Nephron progenitor cell (in vitro differentiated cells): ENCODE data around the gene ALDH6A1.

ENCODE experiments used
- DNase-seq: peaks from one replicate; pipeline ENCODE4 v3.0.0; 2021
- H3K27ac Mint-ChIP-seq: 2 replicates; pipeline ENCODE4 v1.8.0; 2021; ENCODE audit warnings: mild to moderate bottlenecking, moderate library complexity, mixed read lengths
- H3K27me3 Mint-ChIP-seq: 2 replicates; pipeline ENCODE4 v1.8.0; 2021; ENCODE audit warnings: mild to moderate bottlenecking, low read depth, mixed read lengths; ENCODE audit not compliant: poor library complexity
- H3K36me3 Mint-ChIP-seq: 2 replicates; pipeline ENCODE4 v1.8.0; 2021; ENCODE audit warnings: low read depth, mixed read lengths
- H3K4me1 Mint-ChIP-seq: 2 replicates; pipeline ENCODE4 v1.8.0; 2021; ENCODE audit warnings: mixed read lengths
- H3K4me3 Mint-ChIP-seq: 2 replicates; pipeline ENCODE4 v1.8.0; 2021; ENCODE audit warnings: mild to moderate bottlenecking, moderate library complexity, mixed read lengths
- H3K9me3 Mint-ChIP-seq: 2 replicates; pipeline ENCODE4 v1.8.0; 2021; ENCODE audit warnings: mild to moderate bottlenecking, moderate library complexity, mixed read lengths
- CTCF ChIP-seq: fragments of 200-600 bp; sonication (generic); IDR thresholded peaks from 2 replicates; pipeline ENCODE4 v1.5.0; 2021; ENCODE audit warnings: antibody characterized with exemption

Gene ALDH6A1

DNA sequence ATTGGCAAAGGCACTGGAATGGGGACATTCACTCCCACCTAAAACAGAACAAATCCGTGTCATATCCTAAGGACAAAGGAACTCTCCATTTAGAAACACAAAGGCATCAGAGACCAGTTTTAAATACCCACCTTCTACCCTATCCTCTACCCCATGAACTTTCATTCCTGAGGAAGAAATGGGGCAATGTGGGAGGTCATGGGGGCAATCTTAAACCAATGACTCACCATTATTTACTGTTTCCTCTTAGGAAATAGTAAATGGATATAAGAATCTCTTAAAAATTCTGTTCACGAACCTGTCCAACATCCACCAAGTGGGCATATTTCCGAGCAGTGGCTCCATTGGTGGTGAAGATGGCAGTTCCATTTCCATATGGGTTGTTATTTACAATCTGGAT is 19.4 kb downstream of the ALDH6A1 start:
- Mint-ChIP-seq H3K27ac (no peak overlapping the region), H3K36me3 (peaks cover 65% of the 10 kb centered on the region)

DNA sequence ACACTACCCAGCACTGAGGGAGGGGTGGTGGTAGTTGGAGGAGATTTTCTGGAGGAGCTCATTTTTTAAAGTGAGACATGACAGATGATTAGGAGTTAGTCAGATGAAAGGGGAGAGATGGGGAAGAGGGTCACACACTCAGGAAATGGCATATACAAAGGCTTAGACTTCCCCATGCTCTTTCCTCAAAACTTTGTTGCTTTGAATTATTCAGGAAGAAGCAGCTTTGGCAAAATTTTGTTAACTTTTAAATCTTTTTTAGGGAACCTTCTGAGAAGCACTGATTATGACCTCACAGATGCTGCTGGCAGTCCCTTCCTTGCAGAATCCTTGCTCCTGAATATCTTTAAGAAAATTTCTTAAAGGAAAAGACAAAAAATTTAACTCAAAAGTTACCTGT is 19.8 kb downstream of the ALDH6A1 start:
- Mint-ChIP-seq H3K4me3 (no peak overlapping the region), H3K36me3 (peaks cover 67% of the 10 kb centered on the region), H3K4me1 (no peaks in the 10 kb centered on the region), H3K27me3 (no peaks in the 10 kb centered on the region), H3K27ac (no peak overlapping the region), H3K9me3 (no peaks in the 10 kb centered on the region)
- no peak for DNase-seq
- no peak for TF ChIP-seq CTCF

More for the DNA sequence above, 19.4 kb downstream of the ALDH6A1 start:
- no peak for DNase-seq
- H3K9me3 Mint-ChIP-seq, result no peaks in the 10 kb centered on the region
- TF ChIP-seq CTCF, result no peak
- H3K27me3 Mint-ChIP-seq, result no peaks in the 10 kb centered on the region
- H3K4me1 Mint-ChIP-seq, result no peaks in the 10 kb centered on the region
- H3K4me3 Mint-ChIP-seq, result no peak overlapping the region

GRCh38 chr14:74062809-74063150 is 21.5 kb downstream of the ALDH6A1 start:
- H3K27ac Mint-ChIP-seq, result no peak overlapping the region
- H3K27me3 Mint-ChIP-seq, result no peaks in the 10 kb centered on the region
- no peak for DNase-seq
- no peak for TF ChIP-seq CTCF
- H3K36me3 Mint-ChIP-seq, result peaks cover 72% of the 10 kb centered on the region
- no peak overlapping the region for H3K4me3 Mint-ChIP-seq
- H3K4me1 Mint-ChIP-seq, result no peaks in the 10 kb centered on the region
- no peaks in the 10 kb centered on the region for H3K9me3 Mint-ChIP-seq

- H3K27me3 Mint-ChIP-seq, result peaks cover 3% of the 10 kb centered on the region
These were observed 34.3 kb downstream of the ALDH6A1 start for GRCh38 chr14:74049876-74050495.

GRCh38 chr14:74048281-74048680 is 36.0 kb downstream of the ALDH6A1 start:
- Mint-ChIP-seq H3K27me3 (no peaks in the 10 kb centered on the region), H3K36me3 (no peaks in the 10 kb centered on the region), H3K4me3 (no peak overlapping the region), H3K27ac (no peak overlapping the region), H3K4me1 (no peaks in the 10 kb centered on the region), H3K9me3 (no peaks in the 10 kb centered on the region)
- DNase-seq, result no peak
- no peak for TF ChIP-seq CTCF

More at GRCh38 chr14:74049876-74050495, 34.3 kb downstream of the ALDH6A1 start:
- no peak overlapping the region for H3K27ac Mint-ChIP-seq
- no peak for DNase-seq
- no peak for TF ChIP-seq CTCF
- no peak overlapping the region for H3K4me3 Mint-ChIP-seq
- peaks cover 3% of the 10 kb centered on the region for H3K9me3 Mint-ChIP-seq
- no peaks in the 10 kb centered on the region for H3K4me1 Mint-ChIP-seq
- peaks cover 4% of the 10 kb centered on the region for H3K36me3 Mint-ChIP-seq

GRCh38 chr14:74045522-74045921 is 38.7 kb downstream of the ALDH6A1 start:
- no peak for DNase-seq
- Mint-ChIP-seq H3K4me1 (no peaks in the 10 kb centered on the region), H3K36me3 (no peaks in the 10 kb centered on the region), H3K4me3 (no peak overlapping the region), H3K9me3 (no peaks in the 10 kb centered on the region), H3K27me3 (no peaks in the 10 kb centered on the region), H3K27ac (no peak overlapping the region)
- TF ChIP-seq CTCF, result no peak
